NCI-H1105 (cell line): ENCODE results near the gene PCSK2.
A peak's percentile ranks its signal among the peaks of the same experiment; 100 is the strongest.

Experiments used
- DNase-seq: peaks from one replicate; lab custom pipeline; 2025; lab: John Stamatoyannopoulos, UW

PCSK2 gene

DNA sequence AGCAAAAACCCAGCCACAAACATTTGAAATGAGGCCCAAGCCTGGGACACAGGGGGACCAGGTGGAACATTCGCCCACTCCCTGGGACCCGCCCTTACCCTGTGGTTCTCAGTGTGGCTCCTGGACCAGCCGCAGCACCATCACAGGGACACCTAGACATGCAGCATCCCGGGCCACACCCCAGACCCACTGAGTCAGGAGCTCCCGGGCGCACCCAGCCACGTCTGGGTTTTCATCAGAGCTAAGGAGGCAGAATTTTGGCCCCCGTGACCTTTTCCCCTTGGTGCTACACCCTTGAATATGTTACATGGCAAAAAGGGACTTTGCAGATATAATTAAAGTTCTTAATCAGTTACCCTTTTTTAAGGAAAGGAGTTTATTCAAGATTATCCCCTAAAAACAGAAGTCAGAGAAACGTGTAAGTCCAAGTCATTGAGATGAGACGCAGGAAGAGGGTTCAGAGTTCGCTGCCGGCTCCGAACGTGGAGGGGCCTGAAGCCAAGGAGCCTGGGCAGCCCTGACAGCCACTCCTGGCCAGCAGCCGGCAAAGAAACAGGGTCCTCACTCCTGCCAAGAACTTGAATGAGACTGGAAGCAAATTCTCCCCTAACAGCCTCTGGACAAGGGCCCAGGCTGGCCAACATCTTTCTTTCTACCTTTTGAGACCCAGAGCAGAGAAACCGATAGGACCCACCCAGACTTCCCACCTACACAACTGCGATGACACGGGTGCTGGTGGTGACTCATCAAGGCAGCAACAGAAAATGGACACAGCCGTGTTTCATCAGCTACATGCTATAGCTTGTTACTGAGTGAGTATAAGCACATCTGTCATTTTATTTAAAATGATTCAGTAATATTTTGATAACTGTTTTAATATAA is 279.0 kb downstream of the PCSK2 start:
- no peak for DNase-seq

DNA sequence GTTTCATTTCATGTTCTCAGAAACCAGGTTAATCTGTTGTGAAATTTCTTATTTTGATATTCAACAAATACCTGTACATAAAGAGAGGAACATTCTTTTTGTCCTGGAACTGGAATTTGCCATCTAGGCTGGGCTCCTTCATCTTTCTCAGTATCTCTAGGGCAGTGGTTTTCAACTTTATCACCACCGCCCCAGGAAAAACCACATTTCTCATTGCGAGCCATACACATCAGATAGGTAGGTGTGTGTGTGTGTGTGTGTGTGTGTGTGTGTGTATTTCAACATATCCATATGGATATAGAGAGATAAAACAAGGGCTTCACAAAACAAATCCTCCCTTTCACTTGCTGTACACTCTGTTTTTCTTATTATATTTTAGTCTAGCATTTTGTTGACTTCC is 280.2 kb downstream of the PCSK2 start:
- no peak for DNase-seq

DNA sequence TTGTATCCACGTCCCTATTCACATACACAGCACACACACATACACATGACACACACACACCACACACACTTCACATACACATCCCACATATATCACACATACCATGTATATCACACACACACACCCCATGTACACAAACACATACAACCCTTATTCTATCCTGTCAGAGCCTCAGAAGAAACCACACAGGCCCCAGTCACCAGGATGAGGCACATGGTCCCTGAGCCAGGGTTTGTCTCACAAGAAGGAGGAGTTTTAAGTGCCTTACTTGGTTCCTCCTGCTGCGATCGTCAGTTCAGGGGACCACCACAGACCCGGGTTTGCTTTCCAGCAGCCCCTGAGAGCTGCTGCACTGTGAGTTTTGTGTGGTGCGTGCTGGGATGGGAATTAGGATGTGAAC is 280.7 kb downstream of the PCSK2 start:
- DNase-seq: no peak

DNA sequence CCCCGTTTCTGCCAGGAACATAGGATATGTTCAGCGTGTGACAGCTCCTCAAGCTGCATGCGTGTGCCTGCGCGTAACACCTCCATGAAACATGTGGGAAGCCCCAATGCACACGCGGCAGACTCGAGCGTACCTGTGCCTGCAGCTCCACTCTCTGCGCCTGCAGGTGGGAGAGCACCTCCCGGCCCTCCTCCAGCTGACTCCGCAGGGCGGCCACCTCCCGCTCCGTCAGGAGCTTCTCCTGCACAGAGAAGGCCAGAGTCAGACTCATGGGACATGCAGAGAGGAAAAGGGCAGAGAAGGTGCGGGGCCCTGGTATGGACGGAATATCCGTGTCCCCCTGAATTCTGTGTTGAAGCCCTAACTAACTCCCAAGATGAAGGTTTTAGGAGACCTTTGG is 281.9 kb downstream of the PCSK2 start:
- DNase-seq: no peak

DNA sequence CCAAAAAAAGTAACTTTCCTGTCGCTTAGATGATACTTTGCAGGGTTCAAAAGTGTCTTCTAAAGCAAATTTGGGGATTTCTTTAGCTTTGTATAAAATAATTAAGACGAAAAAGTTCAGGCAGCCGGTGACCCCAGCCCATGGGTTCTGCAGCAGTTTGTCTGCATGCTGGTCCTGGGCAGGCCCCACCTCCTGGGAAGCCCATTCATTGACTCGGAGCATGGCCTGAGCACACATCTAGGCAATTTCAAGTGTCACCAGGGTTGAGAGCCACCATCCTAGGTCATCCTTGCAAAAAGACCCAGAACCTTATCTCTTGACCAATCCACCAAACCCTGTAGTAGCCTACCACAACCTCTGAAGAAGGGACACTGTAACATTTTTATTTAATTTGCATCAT is 283.7 kb downstream of the PCSK2 start:
- no peak for DNase-seq

DNA sequence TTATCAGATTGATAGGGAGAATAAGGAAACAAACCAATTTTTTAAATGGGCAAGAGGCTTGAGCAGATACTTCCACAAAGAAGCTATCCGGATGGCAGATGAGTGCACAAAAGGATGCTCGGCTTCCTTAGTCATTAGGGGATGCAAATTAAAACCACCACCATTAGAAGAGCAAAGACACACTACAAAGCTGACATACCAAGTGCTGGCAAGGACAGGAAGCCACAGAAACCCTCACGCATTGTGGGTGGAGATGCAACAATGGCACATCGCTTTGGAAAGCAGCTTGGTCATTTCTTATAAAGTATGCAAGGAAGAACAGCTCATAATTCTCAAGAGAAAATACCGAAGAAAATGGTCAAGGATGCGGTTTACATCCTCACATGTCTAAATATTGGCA is 284.6 kb downstream of the PCSK2 start:
- DNase-seq: no peak

DNA sequence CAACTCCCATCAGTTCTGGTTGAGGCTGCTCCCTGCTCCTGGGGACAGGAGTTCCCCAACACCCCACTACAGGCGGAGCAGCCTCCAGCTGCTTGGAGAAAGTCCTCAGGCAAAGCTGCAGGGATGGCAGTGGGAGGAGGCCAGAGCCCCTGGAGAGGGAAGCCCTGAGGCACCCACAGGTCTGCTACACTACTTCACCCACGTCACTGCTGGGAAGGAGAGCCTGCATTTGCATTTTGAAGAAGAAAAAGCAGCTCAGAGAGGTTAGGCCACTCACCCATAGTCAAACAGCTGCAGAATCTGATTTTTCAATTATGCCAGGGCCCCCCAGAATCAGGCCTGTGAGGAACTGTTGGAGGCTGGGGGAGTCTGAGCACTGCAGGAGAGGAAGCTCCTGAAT is 287.1 kb downstream of the PCSK2 start:
- DNase-seq: no peak

DNA sequence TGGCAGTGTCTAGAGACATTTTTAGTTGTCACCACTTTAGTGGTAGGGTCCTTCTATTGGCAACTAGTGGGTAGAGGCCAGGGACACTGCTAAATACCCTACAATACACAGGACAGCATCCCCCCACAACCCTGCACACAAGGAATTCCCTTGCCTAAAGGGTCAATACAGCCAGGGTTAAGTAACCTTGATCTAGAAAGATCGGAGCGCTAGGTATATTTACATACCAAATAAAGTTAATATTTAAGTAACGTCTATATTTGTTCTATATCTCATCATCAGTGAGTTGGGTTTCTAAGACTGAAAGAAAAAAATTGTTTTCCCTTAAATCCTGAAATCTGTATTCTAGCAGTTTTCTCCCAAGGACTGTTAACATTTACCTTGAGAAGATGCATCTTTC is 288.2 kb downstream of the PCSK2 start:
- DNase-seq: no peak

DNA sequence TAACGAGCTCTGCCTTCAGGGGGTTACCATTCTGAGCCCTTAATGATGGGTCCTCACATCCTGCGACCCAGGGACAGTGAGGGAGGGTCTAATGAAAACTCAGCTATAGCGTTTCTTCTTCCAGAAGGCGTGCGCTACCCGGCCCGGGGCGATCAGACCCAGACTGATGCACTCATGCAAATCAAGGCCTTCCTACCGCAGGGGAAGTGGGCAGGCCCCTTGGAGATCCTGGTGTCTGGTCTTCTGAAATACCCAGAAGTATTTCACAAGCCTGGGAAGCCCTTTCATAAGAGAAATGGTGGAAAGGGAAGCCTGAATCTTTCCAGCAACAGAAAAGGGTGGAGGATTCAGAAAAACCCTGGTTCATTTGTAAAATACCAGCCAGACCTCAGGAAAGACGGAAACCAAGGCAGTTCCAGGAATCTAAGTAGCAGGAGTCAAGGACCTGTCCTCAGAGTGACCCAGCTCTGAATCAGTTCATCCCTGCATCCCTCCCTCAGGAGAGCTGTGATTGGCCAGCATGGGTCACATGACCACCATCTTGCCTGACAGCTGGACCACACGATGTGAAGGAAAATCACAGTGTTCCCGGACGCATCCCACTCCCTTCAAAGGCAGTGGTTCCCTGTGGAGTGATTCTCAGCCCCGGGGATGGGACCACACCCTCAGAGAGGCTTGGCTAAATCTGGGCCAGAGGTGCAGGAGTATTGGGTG is 291.7 kb downstream of the PCSK2 start:
- no peak for DNase-seq

DNA sequence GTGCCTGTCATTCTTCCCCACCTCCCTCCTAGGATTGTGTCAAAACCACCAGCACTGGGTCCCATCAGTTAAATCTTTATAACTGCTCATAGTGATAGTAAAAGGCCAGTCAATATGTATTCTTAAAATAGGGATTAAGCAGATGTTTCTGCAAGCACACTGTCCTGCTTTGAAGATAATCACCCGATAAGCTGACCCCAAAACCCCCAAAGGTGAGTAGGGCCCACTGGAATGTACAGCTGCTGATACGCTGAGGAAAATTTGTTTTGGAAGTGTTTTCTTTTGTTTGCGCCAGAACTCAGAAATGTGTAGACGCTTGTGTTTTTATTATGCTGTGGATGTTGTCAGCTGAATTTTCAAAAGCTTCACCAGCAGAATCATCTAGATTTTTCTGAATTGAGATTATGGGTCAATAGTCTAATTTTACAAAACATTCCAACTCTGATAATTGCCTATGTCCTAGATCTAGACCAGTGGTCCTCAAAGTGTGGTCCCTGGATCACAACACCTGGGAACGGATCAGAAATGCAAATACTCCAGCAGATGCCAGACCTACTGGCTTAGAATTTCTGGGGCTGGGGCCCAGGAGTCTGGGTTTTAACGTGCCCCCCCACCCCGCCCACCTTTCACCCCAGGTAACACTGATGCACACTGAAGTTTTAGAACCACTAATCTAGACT is 292.9 kb downstream of the PCSK2 start:
- no peak for DNase-seq

DNA sequence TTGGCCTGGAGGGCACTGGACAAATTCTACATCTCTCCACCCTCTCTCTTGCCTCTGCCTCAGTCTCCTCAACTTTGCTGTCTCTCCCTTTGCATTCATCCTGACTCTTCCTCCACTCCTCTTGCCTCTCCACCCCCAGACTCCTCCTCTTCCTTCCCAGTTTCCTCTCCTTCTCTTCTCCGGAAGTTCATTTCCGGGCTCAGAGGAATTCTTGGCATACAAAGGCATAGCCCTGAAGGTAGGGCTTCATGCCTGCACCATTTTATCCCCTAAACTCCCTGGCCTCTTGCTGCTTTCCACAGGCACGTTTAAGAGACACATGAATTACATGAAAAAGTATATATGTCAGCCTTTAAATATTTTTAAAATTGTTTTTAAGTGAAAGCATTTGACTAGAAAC is 293.7 kb downstream of the PCSK2 start:
- no peak for DNase-seq

DNA sequence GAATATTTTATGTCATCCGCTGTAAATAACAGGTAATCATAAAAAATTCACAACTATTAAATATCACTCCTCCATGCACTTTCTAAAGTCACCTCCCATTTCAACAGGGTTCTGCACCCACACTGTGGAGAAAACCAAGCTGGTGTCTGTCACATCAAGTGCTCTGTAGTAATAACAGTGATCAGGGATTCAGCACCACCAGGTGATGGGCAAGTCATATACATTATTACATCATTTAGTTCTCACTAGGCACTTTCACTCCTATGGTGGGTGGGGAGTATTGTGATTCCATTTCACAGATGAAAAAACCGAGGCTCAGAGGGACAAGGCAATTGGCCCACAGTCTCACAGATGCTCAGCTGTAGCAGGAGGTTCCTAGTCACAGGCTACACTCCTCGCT is 295.7 kb downstream of the PCSK2 start:
- DNase-seq: no peak

DNA sequence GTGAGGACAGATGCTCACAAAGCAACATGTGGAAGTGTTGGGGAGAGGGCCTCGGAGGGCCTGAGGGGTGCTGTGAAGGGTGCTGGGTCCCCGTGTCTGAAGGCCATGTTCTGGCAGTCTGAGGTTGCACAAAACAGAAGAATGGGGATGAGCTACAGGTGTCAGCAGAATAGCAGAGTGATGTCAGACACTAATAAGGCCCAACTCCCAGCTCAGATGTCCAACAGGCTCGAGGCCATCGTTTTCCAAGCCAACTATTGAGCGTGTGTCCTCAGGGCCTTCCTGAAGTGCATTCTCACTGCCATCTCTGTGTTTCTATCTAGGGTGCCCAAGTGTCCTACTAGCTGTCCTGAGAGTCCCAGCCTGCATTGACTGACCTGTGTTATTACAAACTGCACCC is 296.5 kb downstream of the PCSK2 start:
- DNase-seq: no peak

DNA sequence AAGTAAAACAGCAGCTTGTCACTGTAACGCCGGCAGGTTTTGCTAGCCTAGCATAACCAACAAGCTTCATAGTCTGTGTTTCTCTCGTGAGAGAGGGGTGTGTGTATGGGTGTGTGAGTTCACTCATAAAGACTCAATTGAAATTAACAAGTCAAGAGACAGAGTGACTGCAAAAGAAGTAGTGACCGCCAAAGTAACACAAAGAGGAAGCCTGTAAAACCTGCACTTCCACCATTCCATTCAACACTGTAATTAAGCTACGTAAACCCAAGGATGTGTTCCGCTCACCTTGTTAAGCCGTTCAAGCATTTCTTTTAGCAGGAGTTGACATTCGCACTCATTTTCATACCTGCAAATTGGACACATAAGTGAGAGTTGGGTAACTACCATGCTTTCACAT is 297.7 kb downstream of the PCSK2 start:
- no peak for DNase-seq

DNA sequence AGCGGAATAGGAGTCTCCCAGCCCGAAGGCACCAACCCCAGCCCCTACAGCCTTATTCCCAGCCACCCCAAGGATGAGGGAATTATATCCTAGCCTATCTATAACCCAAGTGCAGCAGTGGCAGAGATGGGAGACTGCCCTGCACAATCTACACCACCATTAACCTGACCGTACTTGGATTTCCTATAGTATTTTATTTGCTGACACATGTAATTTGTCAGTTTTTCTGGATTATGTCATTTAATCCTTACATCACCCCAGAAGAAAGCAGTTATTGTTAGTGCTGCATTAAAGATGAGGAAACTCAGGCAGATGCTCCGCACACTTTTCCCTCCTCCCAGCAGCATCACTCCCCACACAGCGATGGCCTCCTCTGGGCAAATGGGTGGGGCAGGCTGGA is 298.3 kb downstream of the PCSK2 start:
- DNase-seq: no peak

DNA sequence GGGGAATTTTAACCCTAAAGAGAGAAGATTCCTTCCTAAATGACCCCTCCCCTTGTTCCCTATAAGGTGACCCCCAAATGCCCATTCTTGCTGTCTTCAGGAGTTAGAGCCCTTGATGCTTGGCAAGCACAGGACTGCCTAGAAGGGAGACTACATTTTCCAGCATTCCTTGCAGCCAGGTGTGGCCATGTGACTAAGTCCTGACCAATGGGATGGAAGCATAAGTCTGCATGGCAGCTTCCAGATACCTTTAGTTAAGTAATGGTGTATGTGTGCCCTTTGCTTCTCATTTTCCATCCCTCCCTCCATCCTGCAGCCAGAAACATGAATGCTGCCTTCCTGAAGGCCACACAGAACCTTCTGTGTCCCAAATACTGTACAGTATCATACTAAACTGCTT is 298.8 kb downstream of the PCSK2 start:
- peak; percentile 19 for DNase-seq

DNA sequence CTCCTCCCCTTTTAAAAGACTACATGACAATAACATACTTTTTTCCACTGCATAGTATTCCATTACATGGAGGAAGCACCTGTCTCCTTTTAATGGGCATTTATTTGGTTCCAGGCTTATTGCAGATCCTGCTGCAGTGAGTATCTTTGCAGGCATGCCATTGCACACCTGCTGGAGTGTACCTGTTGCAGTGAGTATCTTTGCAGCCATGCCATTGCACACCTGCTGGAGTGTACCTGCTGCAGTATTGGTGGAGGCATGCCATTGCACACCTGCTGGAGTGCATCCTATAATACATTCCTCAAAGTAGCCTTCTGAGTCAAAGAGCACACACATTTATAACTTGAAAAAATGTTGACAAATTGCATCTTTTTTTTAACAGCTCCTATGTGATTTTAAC is 302.7 kb downstream of the PCSK2 start:
- no peak for DNase-seq

DNA sequence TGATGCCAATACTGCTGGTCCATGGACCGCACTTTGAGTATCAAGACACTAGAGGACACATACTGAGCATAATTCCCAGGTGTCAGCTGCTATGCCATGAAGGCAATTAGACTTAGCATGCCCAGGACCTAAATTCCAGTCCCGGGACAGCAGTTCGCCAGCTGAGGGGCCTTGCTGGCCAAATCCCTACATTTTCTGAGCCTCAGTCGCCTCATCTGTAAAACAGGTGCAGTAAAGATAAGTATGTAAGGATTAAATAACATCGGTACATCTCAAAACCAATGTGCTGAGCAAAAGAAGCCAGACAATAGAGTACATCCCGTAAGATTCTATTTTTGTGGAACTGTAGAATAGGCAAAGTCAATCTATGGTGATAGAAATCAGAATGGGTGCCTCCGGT is 303.3 kb downstream of the PCSK2 start:
- DNase-seq: no peak

DNA sequence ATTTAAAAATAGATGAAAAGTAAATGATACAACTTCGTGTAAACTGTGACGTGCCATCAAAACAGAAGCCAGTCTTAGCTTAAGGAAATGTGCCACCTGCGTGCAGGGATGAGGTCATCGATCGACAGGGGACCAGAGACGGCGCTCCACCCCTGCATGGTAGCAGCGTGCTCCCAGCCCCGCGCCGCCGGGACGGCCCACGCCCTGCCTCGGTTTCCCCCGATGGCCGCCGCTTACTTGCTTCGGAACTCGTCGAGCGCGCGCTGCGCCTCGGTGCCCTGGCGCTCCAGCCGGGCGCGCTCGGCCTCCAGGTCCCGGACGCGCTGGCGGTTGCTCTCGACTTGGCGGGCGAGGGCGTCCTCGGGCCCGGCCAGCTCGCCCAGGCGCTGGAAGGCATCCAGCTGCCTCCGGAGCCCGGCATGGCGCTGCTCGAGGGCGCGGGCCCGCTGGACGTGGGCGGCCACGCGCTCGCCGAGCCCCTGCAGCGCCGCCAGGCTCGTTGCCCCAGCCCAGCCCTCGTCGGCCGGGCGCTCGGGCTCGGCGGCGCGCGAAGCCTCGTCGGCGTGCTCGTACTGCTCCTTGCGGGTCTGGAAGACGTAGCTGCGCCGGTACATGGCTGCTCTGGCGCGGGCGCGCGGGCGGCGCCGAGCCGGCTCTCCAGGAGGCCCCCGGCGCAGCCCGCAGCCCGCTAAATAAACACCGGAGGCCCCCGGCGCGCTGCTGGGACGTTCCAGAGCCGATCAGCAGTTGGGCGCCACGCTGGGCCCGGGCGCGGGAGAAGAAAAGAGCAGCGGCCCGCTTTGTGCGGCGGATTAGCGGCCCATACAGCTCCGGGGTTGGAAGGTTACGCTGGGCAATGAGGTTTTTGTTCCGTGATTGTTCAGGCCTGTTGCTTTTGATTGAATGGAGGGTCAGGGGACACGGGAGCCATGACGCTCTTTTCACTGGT is 304.1 kb downstream of the PCSK2 start, which contains the start of gene BFSP1:
Gene BFSP1 (minus strand): TSS at position 664 of the 949 bp plus-strand sequence. CDS start 50 bp downstream, at position 614.
- DNase-seq: peak; percentile 64

DNA sequence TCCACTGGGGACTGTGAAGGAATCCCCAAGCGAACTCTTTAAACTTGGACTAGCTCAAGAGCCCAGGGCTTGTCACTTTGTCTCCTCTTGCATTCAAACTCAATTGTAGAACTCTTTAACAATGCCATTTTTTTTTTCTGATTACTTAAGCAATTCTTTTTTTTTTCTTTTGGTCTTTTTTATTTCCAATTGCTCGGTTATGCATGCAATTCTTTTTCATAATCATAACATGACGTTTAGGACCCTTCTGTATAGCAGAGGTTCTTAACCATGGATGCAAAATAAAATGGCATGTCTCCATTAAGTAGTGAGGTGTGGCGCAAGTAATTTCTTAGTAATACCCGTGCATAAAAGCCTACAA is 304.8 kb downstream of the PCSK2 start:
- DNase-seq: no peak

DNA sequence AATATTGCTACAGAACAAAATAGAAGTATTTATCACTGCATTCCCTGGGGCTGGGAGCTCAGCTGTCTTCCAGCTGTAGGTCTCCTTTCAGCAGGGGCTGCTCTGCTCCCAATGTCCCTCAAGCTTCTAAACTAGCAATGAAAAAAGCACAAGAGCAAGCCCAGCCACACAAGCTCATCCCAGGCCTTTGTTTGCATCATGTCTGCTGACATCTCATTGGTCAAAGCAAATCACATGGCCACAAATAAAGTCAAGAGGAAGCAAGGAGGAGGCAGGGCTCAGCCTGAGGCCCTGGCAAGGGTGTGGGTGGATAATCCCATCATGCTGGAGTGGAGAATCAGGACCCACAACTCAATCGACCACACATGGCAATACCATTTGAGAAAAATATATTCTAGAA is 306.6 kb downstream of the PCSK2 start:
- DNase-seq: peak; percentile 22

DNA sequence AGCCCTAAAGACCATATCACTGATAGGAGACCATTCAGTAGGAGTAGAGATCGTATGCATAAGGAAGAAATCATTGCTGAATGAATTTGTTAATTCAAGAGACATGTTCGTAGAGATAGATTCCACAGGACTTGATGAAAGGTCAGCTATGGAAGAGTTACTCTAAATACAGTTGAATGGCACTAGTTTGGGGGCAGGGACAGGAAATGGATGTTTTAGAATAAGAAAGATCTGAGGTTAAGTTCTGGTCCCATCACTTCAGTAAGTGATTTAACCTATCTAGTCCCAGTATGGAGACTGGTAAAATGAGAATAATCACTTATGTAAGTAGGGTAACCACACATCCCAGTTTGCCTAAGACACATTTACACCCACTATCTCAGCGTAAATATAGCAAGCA is 307.2 kb downstream of the PCSK2 start:
- DNase-seq: no peak
